OCI-LY1 (cell line): ENCODE measurements around the gene CD200.

ENCODE experiments used
- EZH2 ChIP-seq: fragments of 200-600 bp; sonication (generic), shearing (Covaris generic); IDR thresholded peaks from 2 replicates; pipeline ENCODE4 v1.8.0; 2017; ENCODE audit warnings: borderline replicate concordance, mixed run types, mild to moderate bottlenecking, antibody characterized with exemption, low read length, moderate library complexity, mixed read lengths
- TF ChIP-seq, protein P1 (sequence below): fragments of 200-600 bp; sonication (generic), shearing (Covaris generic); IDR thresholded peaks from 2 replicates; pipeline ENCODE4 v1.5.1; 2017; ENCODE audit warnings: mild to moderate bottlenecking, antibody characterized with exemption, low read length, moderate library complexity, mixed read lengths

- TF ChIP-seq, protein P1, sequence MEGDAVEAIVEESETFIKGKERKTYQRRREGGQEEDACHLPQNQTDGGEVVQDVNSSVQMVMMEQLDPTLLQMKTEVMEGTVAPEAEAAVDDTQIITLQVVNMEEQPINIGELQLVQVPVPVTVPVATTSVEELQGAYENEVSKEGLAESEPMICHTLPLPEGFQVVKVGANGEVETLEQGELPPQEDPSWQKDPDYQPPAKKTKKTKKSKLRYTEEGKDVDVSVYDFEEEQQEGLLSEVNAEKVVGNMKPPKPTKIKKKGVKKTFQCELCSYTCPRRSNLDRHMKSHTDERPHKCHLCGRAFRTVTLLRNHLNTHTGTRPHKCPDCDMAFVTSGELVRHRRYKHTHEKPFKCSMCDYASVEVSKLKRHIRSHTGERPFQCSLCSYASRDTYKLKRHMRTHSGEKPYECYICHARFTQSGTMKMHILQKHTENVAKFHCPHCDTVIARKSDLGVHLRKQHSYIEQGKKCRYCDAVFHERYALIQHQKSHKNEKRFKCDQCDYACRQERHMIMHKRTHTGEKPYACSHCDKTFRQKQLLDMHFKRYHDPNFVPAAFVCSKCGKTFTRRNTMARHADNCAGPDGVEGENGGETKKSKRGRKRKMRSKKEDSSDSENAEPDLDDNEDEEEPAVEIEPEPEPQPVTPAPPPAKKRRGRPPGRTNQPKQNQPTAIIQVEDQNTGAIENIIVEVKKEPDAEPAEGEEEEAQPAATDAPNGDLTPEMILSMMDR = no peak
- no peak for TF ChIP-seq EZH2
These were observed 19.8 kb downstream of the CD200 start for GRCh38 chr3:112352720-112353119.
